ENCODE results near the gene ZNF417. TPM values are rescaled to one million over a fixed set of nuclear protein-coding genes. Genes with fewer than 3 reads are reported as not detected.

Gene ZNF417
- total and polyA plus RNA-seq, 2 of the 4 experiments (the other 2 are of a cell fraction), result 4.0 to 23.1 TPM

DNA sequence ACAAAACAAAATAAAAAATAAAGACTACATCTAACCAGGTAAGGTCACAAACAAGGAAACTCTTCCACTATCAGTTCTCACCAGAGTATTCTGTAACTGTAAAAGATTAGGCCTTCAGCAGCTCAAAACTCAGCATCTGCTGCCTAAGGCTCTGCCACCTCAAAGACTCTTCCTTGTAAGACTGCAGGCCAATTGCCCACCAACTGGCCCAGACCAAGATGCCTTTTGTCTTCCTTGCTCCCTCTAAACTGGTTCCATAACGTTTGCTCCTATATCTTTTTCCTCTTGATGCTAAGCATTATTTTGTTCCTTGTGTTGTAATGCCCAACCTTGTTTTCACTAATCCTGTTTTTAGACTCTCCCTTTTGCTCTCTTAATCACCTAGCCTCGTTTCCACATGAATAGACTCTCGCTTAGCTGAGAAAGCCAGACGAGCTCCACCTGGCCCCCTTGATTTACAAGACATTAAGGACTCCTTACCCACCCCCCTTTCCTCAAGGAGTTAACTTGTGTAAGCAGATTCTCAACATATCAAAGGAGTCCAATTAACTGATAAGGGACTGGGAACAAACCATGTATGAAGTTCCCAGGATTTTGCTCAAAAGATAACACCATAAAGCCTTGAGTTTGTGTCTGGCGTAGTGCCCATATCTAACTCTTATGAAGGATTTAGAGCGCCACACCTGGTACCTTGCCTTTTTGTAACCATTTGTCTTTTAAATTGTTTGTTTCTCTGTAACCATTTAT is 29.0 kb downstream of the ZNF417 start (continued):
- no peak for TF ChIP-seq MAZ (IDR thresholded peaks at IDR 0.05; ENCODE audit: borderline replicate concordance, low read depth, low read length)

DNA sequence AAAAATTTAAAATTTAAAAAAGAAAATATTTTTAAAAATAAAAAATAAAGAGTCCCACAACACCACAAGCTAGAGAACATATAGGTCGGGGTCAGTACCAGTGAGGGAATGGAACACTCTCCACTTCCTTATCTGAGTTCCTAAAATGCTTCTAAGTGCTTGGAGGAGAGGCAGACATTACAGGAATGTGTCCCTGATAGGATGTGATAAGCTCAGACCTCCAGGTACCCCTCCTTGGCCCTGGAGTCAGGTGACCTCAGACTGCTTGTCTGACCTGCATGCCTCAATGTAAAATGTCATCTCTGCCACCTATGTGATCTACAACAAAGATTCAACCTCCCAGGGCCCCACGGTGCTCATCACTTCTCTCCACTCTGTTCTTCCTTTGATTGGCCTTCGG is 30.3 kb downstream of the ZNF417 start:
- Histone ChIP-seq H2BK120ac (ENCODE audit: low read depth, low read length) (no peak overlapping the region), H3K4me3 (ENCODE audit: insufficient read depth, low read depth, low read length) (no peak overlapping the region), H3K23ac (ENCODE audit: low read depth, low read length) (no peak overlapping the region), H4K20me1 (ENCODE audit: insufficient read depth, low read length) (no peaks in the 10 kb centered on the region), H2AK9ac (replicated peaks; ENCODE audit: low read depth, low read length, poor library complexity) (no peak overlapping the region), H3K79me1 (ENCODE audit: low read depth in 1 of 2, low read length in 2 of 2) (peaks cover 16 to 25% of the 10 kb centered on the region in 2 experiments), H2BK20ac (ENCODE audit: low read depth, low read length) (no peak overlapping the region), H3K14ac (replicated peaks; ENCODE audit: low read depth, low read length) (no peak overlapping the region), H4K5ac (ENCODE audit: low read depth, low read length) (no peak overlapping the region), H3K9me1 (ENCODE audit: insufficient read depth, low read length) (no peaks in the 10 kb centered on the region), H3K9me3 (ENCODE audit: control insufficient read depth, insufficient read depth, low read length) (peaks cover 3% of the 10 kb centered on the region; the same call in 1 of the 2 replicates), H3K4me1 (ENCODE audit: control insufficient read depth, insufficient read depth, low read length) (peaks cover 2% of the 10 kb centered on the region; the same call in 1 of the 2 replicates), H3K18ac (ENCODE audit: low read depth, low read length) (no peak overlapping the region), H2AFZ (replicated peaks; ENCODE audit: low read length, poor library complexity) (no peak overlapping the region), H3K4ac (ENCODE audit: low read depth, low read length) (no peak overlapping the region), H3K27ac (ENCODE audit: insufficient read depth, low read length) (no peak overlapping the region), H3K27me3 (ENCODE audit: control insufficient read depth, insufficient read depth, low read length) (no peaks in the 10 kb centered on the region), H4K91ac (ENCODE audit: insufficient read depth, low read depth, low read length) (no peak overlapping the region), H3K9ac (ENCODE audit: low read depth, low read length) (no peak overlapping the region), H2BK15ac (ENCODE audit: low read depth, low read length) (no peak overlapping the region), H3K36me3 (ENCODE audit: control insufficient read depth, insufficient read depth, low read length) (peaks cover 5% of the 10 kb centered on the region), H2AK5ac (ENCODE audit: low read depth, low read length) (no peak overlapping the region), H3K56ac (ENCODE audit: extremely low read depth, insufficient read depth, low read length) (no peak overlapping the region), H2BK5ac (ENCODE audit: low read depth, low read length, poor library complexity, severe bottlenecking) (no peak overlapping the region), H3K4me2 (ENCODE audit: low read depth, low read length) (no peak overlapping the region), H4K8ac (ENCODE audit: low read depth in 2 of 2, low read length in 2 of 2) (no peak overlapping the region)
- no peak for ATAC-seq (ENCODE audit: low read depth)
- dilution Hi-C loops (cut with HindIII; ENCODE audit: low sequenced_read_pairs, unreplicated experiment) (no loop called here), in situ Hi-C loops (cut with MboI; ENCODE audit: low sequenced_read_pairs) (no loop called here), intact Hi-C loops (cut with micrococcal nuclease) (no loop called here)
- POLR2A ChIA-PET (ENCODE audit: unreplicated experiment), result no interaction called here
- no peak for DNase-seq
- WGBS, 2 experiments (ENCODE audit: extremely low coverage in 2 of 2, insufficient read length in 1 of 2), result no CpG with 5 or more reads among the region's 3 CpGs
- no TSS peak for BruUV-seq (replicated peaks)
- CTCF ChIA-PET, result interaction anchor here (0.6 kb wide), 1 partner anchor 997 kb away, joined by 5 read pairs; no protein-coding TSS in a partner anchor
- TF ChIP-seq POLR2A (IDR thresholded peaks at IDR 0.05; ENCODE audit: low read depth, low read length), result no peak
- TF ChIP-seq SMC3 (IDR thresholded peaks at IDR 0.05; ENCODE audit: low read depth, low read length), result no peak
- no peak for TF ChIP-seq BHLHE40 (IDR thresholded peaks at IDR 0.05; ENCODE audit: low read depth, low read length)
- TF ChIP-seq, protein P1, sequence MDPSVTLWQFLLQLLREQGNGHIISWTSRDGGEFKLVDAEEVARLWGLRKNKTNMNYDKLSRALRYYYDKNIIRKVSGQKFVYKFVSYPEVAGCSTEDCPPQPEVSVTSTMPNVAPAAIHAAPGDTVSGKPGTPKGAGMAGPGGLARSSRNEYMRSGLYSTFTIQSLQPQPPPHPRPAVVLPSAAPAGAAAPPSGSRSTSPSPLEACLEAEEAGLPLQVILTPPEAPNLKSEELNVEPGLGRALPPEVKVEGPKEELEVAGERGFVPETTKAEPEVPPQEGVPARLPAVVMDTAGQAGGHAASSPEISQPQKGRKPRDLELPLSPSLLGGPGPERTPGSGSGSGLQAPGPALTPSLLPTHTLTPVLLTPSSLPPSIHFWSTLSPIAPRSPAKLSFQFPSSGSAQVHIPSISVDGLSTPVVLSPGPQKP (IDR thresholded peaks at IDR 0.05; ENCODE audit: borderline replicate concordance, low read depth, low read length), result no peak
- no peak for TF ChIP-seq RCOR1 (IDR thresholded peaks at IDR 0.05; ENCODE audit: insufficient replicate concordance, low read length)
- TF ChIP-seq CEBPB (IDR thresholded peaks at IDR 0.05; ENCODE audit: low read depth, low read length), result no peak

Data from IMR-90 (cell line).